NCI-H748 treated with DMSO at 0.1 percent for 48 hours (cell line): ENCODE data around the gene VWA3A.

Experiments
- DNase-seq: peaks from one replicate; lab custom pipeline; 2025; lab: John Stamatoyannopoulos, UW

The VWA3A gene

GRCh38 chr16:22203091-22203490 lies 110.8 kb downstream of the VWA3A start:
- DNase-seq, result no peak

DNA sequence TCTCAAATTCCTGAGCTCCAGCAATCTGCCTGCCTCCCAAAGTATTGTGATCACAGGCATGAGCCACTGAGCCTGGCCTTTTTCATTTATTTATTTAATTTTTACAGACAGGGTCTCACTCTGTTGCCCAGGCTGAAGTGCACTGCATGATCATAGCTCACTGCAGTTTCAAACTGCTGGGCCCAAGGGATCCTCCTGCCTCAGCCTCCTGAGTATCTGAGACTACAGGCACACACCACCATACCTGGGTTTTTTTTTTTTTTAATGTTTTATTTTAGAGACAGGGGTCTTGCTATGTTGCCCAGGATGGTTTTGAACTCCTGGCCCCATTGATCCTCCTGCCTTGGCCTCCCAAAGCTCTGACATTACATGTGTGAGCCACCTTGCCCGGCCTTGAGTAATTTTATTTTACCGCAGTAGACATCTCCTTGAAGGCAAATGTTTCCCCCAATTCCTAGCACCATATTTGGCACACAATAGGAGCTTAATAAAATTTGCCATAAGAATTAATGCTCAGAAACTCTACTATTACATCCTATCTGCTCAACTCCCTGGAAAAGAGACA lies 111.8 kb downstream of the VWA3A start:
- no peak for DNase-seq

DNA sequence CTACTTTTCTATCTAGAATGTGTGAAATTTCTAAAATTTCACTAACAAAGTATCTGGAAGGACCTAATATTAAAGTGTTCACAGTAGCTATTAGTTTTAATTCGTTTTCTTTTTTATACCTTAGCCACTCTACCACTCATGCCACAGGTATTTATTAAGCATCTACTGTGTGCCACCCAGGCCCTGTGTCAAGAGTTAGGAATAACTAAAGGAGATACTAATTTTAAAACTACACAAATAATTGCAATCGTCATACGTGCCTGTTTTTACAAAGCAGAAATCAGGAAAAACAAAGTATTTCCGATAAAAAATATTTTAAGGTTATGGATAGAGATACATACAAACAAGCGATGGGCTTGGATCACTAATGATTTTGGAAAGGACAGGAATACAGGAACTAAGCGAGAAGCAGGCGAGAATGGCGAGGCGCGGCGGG lies 113.3 kb downstream of the VWA3A start:
- DNase-seq, result no peak

DNA sequence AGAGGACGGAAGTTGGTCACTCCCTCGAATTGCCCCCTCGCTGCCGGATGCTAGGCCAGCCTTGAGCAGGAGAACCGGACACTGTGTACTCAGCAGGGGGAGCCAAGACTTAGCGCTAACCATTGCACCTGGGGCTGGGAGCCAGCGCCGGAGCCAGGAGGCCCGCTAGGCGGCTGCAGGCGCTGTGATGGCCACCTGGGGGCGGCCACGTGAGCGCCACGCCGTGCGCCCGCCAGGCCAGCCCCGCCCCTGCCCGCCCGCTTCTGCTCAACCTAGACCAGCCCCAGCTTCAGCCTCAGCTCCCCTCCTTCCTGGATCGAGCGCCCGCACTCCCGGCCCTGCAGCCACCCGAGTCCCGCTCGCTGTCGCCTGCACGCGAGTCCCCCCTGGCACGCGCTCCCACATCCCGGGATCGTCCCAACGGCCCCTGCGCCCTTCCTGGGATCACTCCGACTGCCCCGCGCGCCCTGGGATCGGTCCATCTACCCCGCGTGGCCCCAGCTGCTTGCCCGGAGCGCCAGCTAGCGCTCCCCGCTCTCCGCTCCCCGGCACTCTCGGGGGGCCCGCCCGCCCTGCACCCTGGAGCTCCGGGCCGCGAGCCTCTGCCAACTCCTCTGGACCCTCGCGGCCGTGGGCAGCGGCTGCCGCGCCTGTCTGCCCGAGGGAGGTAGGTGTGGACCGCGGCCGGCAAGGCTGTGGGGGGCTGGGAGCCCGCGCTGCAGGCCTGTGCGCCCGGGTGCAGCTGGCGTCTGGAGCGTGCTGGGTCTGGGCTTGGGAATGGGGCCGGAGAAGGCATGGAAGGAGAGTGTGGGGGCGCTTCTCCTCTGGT lies 113.9 kb downstream of the VWA3A start, which contains the start of gene EEF2K:
Gene EEF2K (plus strand): TSS at position 266 of the 829 bp plus-strand sequence. CDS start 19,452 bp downstream, outside the sequence.
- peak; percentile 76 for DNase-seq
